Measurements from ENCODE around the gene DNAJC27. TPM values are rescaled to one million over a fixed set of nuclear protein-coding genes. Genes with fewer than 3 reads are reported as not detected.

The DNAJC27 gene
- total RNA-seq, 2 experiments from 2014 or later: 20.0 to 23.1 TPM

DNA sequence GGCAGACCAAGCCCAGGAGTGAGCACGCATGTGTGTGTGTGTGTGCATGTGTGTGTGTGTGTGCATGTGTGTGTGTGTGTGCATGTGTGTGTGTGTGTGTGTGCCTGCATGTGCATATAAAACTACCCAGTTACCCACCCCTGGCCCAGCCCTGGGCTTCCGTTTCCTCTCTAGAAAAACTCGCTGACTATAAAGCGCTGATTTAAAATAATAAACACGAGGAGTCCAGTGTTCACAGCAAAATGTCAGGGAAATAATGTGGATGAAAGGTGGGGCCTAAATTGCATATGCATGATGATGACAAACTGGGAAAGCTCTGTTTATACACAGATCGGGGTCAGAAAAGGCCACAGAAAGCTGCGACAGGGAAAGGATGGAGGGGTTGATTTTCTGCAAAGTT is 59.2 kb downstream of the DNAJC27 start:
- Mint-ChIP-seq H3K27me3 (no peaks in the 10 kb centered on the region), H3K4me1 (ENCODE audit: low read depth) (peaks cover 17% of the 10 kb centered on the region), H3K27ac (no peak overlapping the region), H3K4me3 (no peak overlapping the region), H3K36me3 (ENCODE audit: low read depth) (peaks cover 10% of the 10 kb centered on the region), H3K9me3 (no peaks in the 10 kb centered on the region)
- ChIA-PET CTCF (no interaction called here), POLR2A (no interaction called here)
- DNase-seq: no peak
- no peaks in the 10 kb centered on the region for H3K27me3 ChIP-seq (ENCODE audit: control insufficient read depth in 1 of 2, insufficient read depth in 2 of 2, low read length in 2 of 2)
- TF ChIP-seq CTCF (IDR thresholded peaks at IDR 0.05): no peak
- H3K9me3 ChIP-seq (ENCODE audit: control insufficient read depth in 1 of 2, insufficient read depth in 1 of 2, low read length in 2 of 2): peaks cover 0 to 9% of the 10 kb centered on the region in 2 experiments
- no peak overlapping the region for H3K4me3 ChIP-seq (ENCODE audit: low read length)
- no peak for ATAC-seq (ENCODE audit: poor library complexity)
- peaks cover 15% of the 10 kb centered on the region for H3K36me3 ChIP-seq (ENCODE audit: insufficient read depth, low read length)
- peaks cover 9% of the 10 kb centered on the region for H3K4me1 ChIP-seq (ENCODE audit: insufficient read depth, low read length)
- H3K27ac ChIP-seq (ENCODE audit: low read depth in 1 of 2, low read length in 2 of 2): no peak overlapping the region
- intact Hi-C loops (cut with DNase I, micrococcal nuclease): no loop called here

DNA sequence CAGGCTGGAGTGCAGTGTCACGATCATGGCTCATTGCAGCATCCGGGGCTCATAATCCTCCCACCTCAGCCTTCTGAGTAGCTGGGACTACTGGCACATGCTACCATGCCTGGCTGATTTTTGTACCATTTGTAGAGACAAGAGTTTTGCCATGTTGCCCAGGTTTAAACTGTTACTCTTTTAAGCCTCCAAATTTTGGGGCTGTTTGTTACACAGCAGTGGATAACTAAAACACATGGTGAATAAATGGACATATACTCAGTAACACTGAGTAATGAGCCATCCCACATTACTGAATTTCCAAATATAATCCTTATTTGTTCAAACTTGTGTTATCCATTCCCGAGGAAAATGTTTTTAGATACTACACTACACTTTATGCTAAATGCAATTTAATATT is 61.5 kb downstream of the DNAJC27 start:
- ChIA-PET CTCF (no interaction called here), POLR2A (no interaction called here)
- peaks cover 0 to 9% of the 10 kb centered on the region in 2 experiments for H3K9me3 ChIP-seq (ENCODE audit: control insufficient read depth in 1 of 2, insufficient read depth in 1 of 2, low read length in 2 of 2)
- TF ChIP-seq CTCF (IDR thresholded peaks at IDR 0.05): no peak
- peaks cover 14% of the 10 kb centered on the region for H3K36me3 ChIP-seq (ENCODE audit: insufficient read depth, low read length)
- no peaks in the 10 kb centered on the region for H3K4me1 ChIP-seq (ENCODE audit: insufficient read depth, low read length)
- DNase-seq: no peak
- H3K4me3 ChIP-seq (ENCODE audit: low read length): no peak overlapping the region
- no peak for ATAC-seq (ENCODE audit: poor library complexity)
- Mint-ChIP-seq H3K9me3 (no peaks in the 10 kb centered on the region), H3K27ac (no peak overlapping the region), H3K4me3 (no peak overlapping the region), H3K4me1 (ENCODE audit: low read depth) (peaks cover 10% of the 10 kb centered on the region), H3K36me3 (ENCODE audit: low read depth) (peaks cover 9% of the 10 kb centered on the region), H3K27me3 (no peaks in the 10 kb centered on the region)
- H3K27ac ChIP-seq (ENCODE audit: low read depth in 1 of 2, low read length in 2 of 2): no peak overlapping the region
- no peaks in the 10 kb centered on the region for H3K27me3 ChIP-seq (ENCODE audit: control insufficient read depth in 1 of 2, insufficient read depth in 2 of 2, low read length in 2 of 2)
- intact Hi-C loops (cut with DNase I, micrococcal nuclease): no loop called here

DNA sequence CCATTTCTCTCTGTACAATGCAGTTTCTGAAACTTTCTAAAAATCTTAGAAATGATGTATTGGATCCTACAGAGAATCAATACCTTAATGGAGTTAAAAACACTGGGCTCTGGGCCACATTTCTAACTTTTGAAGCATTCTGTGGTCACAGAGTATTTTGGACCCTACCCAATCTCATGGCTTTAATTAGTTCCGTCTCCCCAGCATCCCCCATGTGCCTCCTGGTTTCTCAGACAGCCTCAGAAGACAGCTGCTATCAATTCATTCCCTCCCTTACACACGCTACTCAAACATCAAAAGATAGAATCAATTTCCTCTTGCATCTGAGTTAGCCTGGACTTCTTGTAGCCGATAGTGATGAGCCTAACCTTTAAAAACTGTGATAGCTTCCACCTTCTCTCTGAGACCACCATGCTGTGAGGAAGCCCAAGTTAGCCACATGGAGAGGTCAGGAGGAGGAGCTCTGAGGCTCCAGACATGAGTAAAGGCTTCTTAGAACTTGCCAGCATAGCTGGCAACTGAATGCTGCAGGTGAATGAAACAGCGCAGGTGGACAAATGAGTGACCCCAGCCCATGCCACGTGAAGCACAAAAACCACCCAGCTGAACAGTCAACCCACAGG is 62.1 kb downstream of the DNAJC27 start:
- H3K4me3 Mint-ChIP-seq: no peak overlapping the region

More for the DNA sequence above, 62.1 kb downstream of the DNAJC27 start:
- POLR2A ChIA-PET: no interaction called here
- no peak for TF ChIP-seq CTCF (IDR thresholded peaks at IDR 0.05)
- ATAC-seq (ENCODE audit: poor library complexity): no peak
- CTCF ChIA-PET: no interaction called here
- H3K27ac ChIP-seq (ENCODE audit: low read depth in 1 of 2, low read length in 2 of 2): no peak overlapping the region
- Mint-ChIP-seq H3K4me1 (ENCODE audit: low read depth) (peaks cover 10% of the 10 kb centered on the region), H3K27me3 (no peaks in the 10 kb centered on the region), H3K9me3 (no peaks in the 10 kb centered on the region), H3K27ac (no peak overlapping the region), H3K36me3 (ENCODE audit: low read depth) (peaks cover 9% of the 10 kb centered on the region)
- H3K36me3 ChIP-seq (ENCODE audit: insufficient read depth, low read length): peaks cover 13% of the 10 kb centered on the region
- H3K9me3 ChIP-seq (ENCODE audit: control insufficient read depth in 1 of 2, insufficient read depth in 1 of 2, low read length in 2 of 2): peaks cover 0 to 9% of the 10 kb centered on the region in 2 experiments
- no peak overlapping the region for H3K4me3 ChIP-seq (ENCODE audit: low read length)
- intact Hi-C loops (cut with DNase I, micrococcal nuclease): no loop called here
- DNase-seq: no peak
- no peaks in the 10 kb centered on the region for H3K4me1 ChIP-seq (ENCODE audit: insufficient read depth, low read length)
- H3K27me3 ChIP-seq (ENCODE audit: control insufficient read depth in 1 of 2, insufficient read depth in 2 of 2, low read length in 2 of 2): no peaks in the 10 kb centered on the region
